Measurements from ENCODE around the gene CRTC3. TPM values are rescaled to one million over a fixed set of nuclear protein-coding genes. Genes with fewer than 3 reads are reported as not detected.

CRTC3 gene
- total RNA-seq, 1 donor from 2014 or later = 49.0 TPM

DNA sequence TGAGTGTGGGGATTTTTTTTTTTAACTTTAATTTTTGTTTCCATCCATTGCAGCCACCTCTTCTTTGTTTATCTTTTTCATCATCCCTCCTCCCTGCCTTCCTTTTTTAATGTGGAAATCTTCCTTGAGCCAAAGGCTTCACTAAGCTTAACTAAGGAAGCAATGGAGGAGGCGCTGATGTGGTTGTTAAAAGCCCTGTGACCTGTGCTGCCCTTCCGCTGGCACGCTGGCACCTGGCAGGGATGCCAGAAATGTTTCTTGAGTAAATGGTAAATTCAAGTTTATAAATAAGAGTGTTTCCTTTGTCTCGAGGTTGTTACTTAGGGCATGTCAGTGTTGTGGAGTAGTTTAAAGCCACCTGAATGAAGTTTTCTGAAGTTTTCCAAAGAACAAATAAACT is 69.4 kb downstream of the CRTC3 start:
- TF ChIP-seq, protein P1, sequence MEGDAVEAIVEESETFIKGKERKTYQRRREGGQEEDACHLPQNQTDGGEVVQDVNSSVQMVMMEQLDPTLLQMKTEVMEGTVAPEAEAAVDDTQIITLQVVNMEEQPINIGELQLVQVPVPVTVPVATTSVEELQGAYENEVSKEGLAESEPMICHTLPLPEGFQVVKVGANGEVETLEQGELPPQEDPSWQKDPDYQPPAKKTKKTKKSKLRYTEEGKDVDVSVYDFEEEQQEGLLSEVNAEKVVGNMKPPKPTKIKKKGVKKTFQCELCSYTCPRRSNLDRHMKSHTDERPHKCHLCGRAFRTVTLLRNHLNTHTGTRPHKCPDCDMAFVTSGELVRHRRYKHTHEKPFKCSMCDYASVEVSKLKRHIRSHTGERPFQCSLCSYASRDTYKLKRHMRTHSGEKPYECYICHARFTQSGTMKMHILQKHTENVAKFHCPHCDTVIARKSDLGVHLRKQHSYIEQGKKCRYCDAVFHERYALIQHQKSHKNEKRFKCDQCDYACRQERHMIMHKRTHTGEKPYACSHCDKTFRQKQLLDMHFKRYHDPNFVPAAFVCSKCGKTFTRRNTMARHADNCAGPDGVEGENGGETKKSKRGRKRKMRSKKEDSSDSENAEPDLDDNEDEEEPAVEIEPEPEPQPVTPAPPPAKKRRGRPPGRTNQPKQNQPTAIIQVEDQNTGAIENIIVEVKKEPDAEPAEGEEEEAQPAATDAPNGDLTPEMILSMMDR (IDR thresholded peaks at IDR 0.05) = no peak
- peaks cover 46% of the 10 kb centered on the region for H3K4me1 ChIP-seq
- ATAC-seq (no peak), DNase-seq (no peak)
- H3K27ac ChIP-seq = peak overlapping the region; percentile 81
- H3K9me3 ChIP-seq = no peaks in the 10 kb centered on the region
- no peak overlapping the region for H3K4me3 ChIP-seq
- no peaks in the 10 kb centered on the region for H3K27me3 ChIP-seq
- intact Hi-C loops (cut with DNase I) = no loop called here
- peaks cover 6% of the 10 kb centered on the region for H3K36me3 ChIP-seq

DNA sequence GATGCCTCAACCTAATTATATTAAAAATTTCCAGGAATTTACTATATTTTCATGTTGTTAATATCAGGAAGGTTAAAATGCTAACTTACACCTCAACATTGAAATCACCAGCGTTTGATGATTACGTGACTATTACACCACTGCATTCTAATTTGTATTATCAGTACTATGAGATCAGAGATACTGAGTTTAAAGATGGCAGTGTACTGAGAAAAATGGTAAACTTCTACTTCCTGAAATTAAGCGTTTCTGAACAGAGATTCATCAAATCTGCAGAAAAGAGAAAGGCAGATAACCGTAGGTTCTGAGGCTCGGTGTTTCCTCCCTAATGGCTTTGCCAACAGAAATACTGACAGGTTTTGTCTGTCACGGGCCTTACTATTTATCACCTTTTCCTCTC is 69.9 kb downstream of the CRTC3 start:
- intact Hi-C loops (cut with DNase I) = no loop called here
- H3K4me1 ChIP-seq = peaks cover 42% of the 10 kb centered on the region
- no peak for DNase-seq
- no peaks in the 10 kb centered on the region for H3K27me3 ChIP-seq
- no peak overlapping the region for H3K4me3 ChIP-seq
- ATAC-seq = no peak
- H3K9me3 ChIP-seq = no peaks in the 10 kb centered on the region
- TF ChIP-seq, protein P1 (IDR thresholded peaks at IDR 0.05) = no peak
- peaks cover 7% of the 10 kb centered on the region for H3K36me3 ChIP-seq
- peak overlapping the region; percentile 81 for H3K27ac ChIP-seq

DNA sequence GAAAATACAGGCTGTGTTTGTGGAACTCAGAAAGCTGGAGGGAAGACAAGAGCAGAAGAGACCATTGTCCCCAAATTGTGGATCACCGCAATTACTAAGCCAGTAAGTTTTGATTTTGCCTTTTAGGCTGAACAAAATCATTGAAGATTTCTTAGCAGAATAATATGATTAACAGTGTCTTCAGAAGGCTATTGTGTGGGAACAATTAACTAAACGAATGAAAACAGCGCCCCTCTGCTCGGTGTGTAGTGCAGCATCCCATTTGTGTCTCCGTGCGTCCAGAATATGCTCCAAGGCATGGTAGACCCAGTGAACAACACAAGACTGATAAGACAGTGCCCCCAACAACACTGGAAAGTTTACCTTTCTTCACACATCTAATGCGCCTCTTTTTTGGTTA is 71.2 kb downstream of the CRTC3 start:
- Histone ChIP-seq H3K4me1 (peaks cover 32% of the 10 kb centered on the region), H3K27me3 (no peaks in the 10 kb centered on the region), H3K9me3 (no peaks in the 10 kb centered on the region), H3K36me3 (peaks cover 14% of the 10 kb centered on the region), H3K27ac (no peak overlapping the region), H3K4me3 (no peak overlapping the region)
- TF ChIP-seq, protein P1 (IDR thresholded peaks at IDR 0.05) = no peak
- intact Hi-C loops (cut with DNase I) = no loop called here
- DNase-seq (no peak), ATAC-seq (no peak)

DNA sequence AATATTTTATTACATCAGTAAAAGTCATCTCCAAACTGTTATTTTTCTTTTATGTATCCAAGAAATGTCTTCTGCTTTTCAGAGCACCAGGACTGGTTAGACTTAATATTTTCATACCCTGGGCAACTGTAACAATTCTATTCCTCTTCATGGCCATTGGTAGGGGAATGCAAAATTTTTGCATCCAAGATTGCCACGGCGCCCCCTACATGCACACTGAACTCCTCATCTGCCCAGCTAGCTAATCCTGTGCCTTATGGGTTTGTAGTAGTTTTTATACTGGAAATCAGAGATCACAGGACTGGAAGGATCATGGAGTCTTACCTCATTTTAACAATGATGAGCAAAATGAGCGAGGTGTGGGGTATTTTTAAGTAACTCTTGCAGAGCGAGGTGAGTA is 74.2 kb downstream of the CRTC3 start:
- TF ChIP-seq, protein P1 (IDR thresholded peaks at IDR 0.05) = peak; percentile 57
- peaks cover 32% of the 10 kb centered on the region for H3K36me3 ChIP-seq
- intact Hi-C loops (cut with DNase I) = no loop called here
- ATAC-seq = peak; percentile 76
- no peak overlapping the region for H3K4me3 ChIP-seq
- H3K27ac ChIP-seq = no peak overlapping the region
- no peaks in the 10 kb centered on the region for H3K27me3 ChIP-seq
- DNase-seq = peak; percentile 72
- H3K9me3 ChIP-seq = no peaks in the 10 kb centered on the region
- peaks cover 3% of the 10 kb centered on the region for H3K4me1 ChIP-seq

DNA sequence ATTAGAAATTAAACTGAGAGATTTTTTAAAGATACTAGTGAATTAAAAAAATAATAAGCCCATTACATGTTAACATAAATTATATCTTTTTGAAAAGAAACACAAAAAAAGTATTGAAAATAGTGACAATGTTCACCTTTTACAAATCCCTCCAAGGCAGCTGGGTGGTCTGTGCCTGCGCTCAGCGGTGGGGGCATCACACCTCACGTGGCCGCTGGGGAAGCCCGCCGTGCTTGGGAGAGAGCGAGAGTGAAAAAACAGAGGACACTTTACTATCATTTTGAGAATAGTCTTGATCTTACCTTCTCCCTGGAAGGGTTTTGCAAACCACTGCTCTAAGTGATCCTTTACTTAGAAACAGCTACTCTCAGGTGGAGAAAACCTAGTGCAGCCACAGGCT is 76.9 kb downstream of the CRTC3 start:
- DNase-seq (no peak), ATAC-seq (no peak)
- Histone ChIP-seq H3K4me1 (peaks cover 10% of the 10 kb centered on the region), H3K36me3 (peaks cover 30% of the 10 kb centered on the region), H3K4me3 (no peak overlapping the region), H3K27ac (no peak overlapping the region), H3K27me3 (no peaks in the 10 kb centered on the region), H3K9me3 (no peaks in the 10 kb centered on the region)
- TF ChIP-seq, protein P1 (IDR thresholded peaks at IDR 0.05) = no peak
- intact Hi-C loops (cut with DNase I) = no loop called here

DNA sequence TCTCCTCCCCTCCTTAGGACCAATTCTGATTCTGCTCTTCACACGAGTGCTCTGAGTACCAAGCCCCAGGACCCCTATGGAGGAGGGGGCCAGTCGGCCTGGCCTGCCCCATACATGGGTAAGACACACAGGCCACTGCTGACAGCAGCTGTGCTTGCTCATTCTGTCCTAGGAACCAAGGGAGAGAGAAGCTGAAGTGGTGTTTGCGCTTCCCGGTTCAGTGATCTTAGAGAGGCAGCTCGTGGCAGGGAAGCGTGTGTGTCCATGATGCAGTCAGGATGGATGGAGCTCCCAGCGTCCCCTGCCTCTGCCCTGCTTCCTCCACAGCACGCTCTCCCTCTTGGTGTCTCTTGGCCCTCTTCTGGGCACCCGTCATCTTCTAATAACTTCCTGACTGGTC is 77.6 kb downstream of the CRTC3 start:
- H3K4me3 ChIP-seq = no peak overlapping the region
- TF ChIP-seq, protein P1 (IDR thresholded peaks at IDR 0.05) = no peak
- ATAC-seq (no peak), DNase-seq (no peak)
- no peaks in the 10 kb centered on the region for H3K27me3 ChIP-seq
- peaks cover 32% of the 10 kb centered on the region for H3K36me3 ChIP-seq
- intact Hi-C loops (cut with DNase I) = no loop called here
- no peak overlapping the region for H3K27ac ChIP-seq
- H3K9me3 ChIP-seq = no peaks in the 10 kb centered on the region
- H3K4me1 ChIP-seq = peaks cover 10% of the 10 kb centered on the region
